Measurements from ENCODE around the gene CDKAL1.

DNA sequence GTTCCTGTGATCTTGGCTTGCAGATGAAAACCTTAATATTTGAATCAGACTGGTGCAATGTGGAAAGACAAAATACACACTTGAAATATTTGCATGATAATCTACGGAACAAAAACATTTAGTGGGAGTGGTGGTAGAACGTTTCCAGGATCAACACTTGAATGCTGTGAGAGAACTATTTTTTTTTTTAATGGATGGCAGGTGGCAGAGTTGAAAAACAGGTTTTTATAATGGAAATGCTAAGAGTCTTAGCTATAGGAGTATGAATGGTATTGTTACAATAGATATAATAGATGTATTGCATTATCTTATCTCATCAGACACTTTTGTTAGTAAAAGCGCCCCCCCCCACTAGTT is 49.2 kb downstream of the CDKAL1 start:
- TF ChIP-seq CTCF (IDR thresholded peaks at IDR 0.05 in 8 of 11, conservative IDR thresholded peaks at IDR 0.05 in 3 of 11): no peak
- TF ChIP-seq POLR2A (IDR thresholded peaks at IDR 0.05): no peak

All from spleen (tissue), 7 donors.